ENCODE results near the gene MEGF10. TPM values are rescaled to one million over a fixed set of nuclear protein-coding genes. Genes with fewer than 3 reads are reported as not detected.
"Not testable (repeated sequence)": the region's sequence is repeated elsewhere in the genome, so short reads cannot be mapped to it uniquely, and the experiment has no call there.

The MEGF10 gene
- polyA plus RNA-seq (2013, experiment 1 of 2) = 11.3 TPM
- polyA plus RNA-seq (2013, experiment 2 of 2) = 9.2 TPM

DNA sequence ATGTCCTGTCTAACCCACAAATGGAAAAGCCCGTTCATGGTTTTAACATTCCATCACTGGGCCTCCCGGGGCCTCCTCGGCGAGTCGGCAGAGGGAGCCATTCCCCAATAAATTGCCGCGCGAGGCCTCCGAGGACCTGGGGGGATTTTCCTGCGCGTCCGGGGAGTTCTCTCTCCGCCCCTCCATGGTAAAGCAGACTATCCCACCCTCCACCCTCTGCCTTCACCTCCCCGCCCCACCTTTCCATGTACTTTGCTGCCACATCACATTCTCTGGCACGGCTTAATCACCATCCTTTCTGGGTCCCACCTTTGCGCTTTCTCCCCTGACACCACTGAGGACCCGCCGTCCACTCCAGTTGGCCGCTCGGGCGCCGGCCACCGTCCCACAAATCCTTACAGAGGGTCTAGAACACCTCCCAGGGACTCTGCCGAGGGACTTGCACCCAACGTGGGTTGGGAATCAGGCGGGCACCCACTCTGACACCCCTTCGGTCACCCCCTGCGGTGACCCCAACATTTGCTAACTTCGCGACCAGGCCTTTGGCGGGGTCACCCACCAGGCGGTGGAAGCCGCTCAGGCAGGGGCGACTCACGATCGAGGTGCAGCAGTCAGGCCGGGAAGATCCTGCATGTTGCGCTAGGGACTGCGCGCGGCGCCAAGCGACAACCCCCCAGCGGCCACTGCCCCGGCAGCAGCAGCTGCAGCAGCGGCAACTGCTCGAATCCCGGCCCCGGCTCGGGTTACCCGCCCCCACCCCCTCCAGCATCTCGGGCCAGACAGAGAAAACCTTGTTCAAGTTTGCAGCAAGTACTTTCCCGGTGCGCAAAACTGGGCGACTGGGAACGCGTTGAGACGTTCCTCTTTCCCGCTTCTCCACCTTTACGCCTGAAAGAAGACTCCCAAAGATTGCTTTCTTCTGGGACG is at the start of gene MEGF10:
TSS of gene MEGF10 (plus strand) at position 778 of the 927 bp plus-strand sequence. CDS start 40,513 bp downstream, outside the sequence.
- peaks cover 18% of the 10 kb centered on the region; the same call in 1 of the 2 replicates for H3K27me3 ChIP-seq (ENCODE audit: insufficient read depth, low read length)
- no peaks in the 10 kb centered on the region for H3K36me3 ChIP-seq (ENCODE audit: insufficient read depth, low read length)
- 1% methylated on average over 61 of the region's 61 CpGs for WGBS
- H3K9ac ChIP-seq (ENCODE audit: low read depth, low read length) = peak within 1 kb of the TSS; percentile 66
- H3K27ac ChIP-seq (ENCODE audit: low read depth, low read length) = peak within 1 kb of the TSS; percentile 50; the same call in 1 of the 2 replicates
- H3K4me1 ChIP-seq (ENCODE audit: insufficient read depth, low read length) = peaks cover 30% of the 10 kb centered on the region
- peaks cover 13% of the 10 kb centered on the region for H3K9me3 ChIP-seq (ENCODE audit: insufficient read depth, low read depth, low read length)
- peak within 1 kb of the TSS; percentile 73 for H3K4me3 ChIP-seq (ENCODE audit: low read length)

GRCh38 chr5:127243011-127243410 is 47.6 kb upstream of the MEGF10 start:
- H3K27ac ChIP-seq (ENCODE audit: low read depth, low read length) = no peak overlapping the region
- no peak overlapping the region for H3K4me3 ChIP-seq (ENCODE audit: low read length)
- H3K27me3 ChIP-seq (ENCODE audit: insufficient read depth, low read length) = no peaks in the 10 kb centered on the region
- H3K9me3 ChIP-seq (ENCODE audit: insufficient read depth, low read depth, low read length) = peaks cover 6% of the 10 kb centered on the region; the same call in 1 of the 2 replicates
- H3K36me3 ChIP-seq (ENCODE audit: insufficient read depth, low read length) = no peaks in the 10 kb centered on the region
- H3K9ac ChIP-seq (ENCODE audit: low read depth, low read length) = no peak overlapping the region
- 97% methylated on average over 1 of the region's 1 CpG for WGBS
- H3K4me1 ChIP-seq (ENCODE audit: insufficient read depth, low read length) = peaks cover 4% of the 10 kb centered on the region; the same call in 1 of the 2 replicates

DNA sequence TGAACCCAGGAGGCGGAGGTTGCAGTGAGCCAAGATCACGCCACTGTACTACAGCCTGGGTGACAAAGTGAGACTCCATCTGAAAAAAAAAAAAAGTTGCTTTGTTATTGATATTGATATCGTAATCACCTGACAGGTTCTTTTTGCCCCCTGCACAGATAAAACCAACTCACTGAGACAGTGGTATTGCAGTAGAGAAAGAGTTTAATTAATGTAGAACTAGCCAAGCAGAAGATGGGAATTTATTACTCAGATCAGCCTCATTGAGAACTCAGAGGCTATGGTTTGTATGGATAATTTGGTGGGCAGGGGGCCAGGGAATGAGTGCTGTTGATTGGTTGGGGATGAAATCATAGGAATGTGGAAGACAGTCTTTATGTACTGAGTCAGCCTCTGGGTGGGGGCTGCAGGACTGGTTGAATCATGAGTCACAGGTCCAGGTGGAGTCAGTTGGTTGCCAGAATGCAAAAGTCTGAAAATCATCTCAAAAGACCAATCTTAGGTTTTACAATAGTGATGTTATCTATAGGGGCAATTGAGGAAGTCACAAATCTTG is 35.8 kb upstream of the MEGF10 start:
- H3K27ac ChIP-seq (ENCODE audit: low read depth, low read length) = no peak overlapping the region
- H3K4me1 ChIP-seq (ENCODE audit: insufficient read depth, low read length) = peaks cover 18% of the 10 kb centered on the region
- H3K9me3 ChIP-seq (ENCODE audit: insufficient read depth, low read depth, low read length) = peaks cover 16% of the 10 kb centered on the region; the same call in 1 of the 2 replicates
- no peaks in the 10 kb centered on the region for H3K36me3 ChIP-seq (ENCODE audit: insufficient read depth, low read length)
- H3K4me3 ChIP-seq (ENCODE audit: low read length) = no peak overlapping the region
- H3K9ac ChIP-seq (ENCODE audit: low read depth, low read length) = no peak overlapping the region
- H3K27me3 ChIP-seq (ENCODE audit: insufficient read depth, low read length) = no peaks in the 10 kb centered on the region
- WGBS = 96% methylated on average over 3 of the region's 3 CpGs

GRCh38 chr5:127256886-127257597 is 33.6 kb upstream of the MEGF10 start:
- WGBS = 68% methylated on average over 2 of the region's 2 CpGs
- H3K4me1 ChIP-seq (ENCODE audit: insufficient read depth, low read length) = peaks cover 18% of the 10 kb centered on the region
- no peaks in the 10 kb centered on the region for H3K36me3 ChIP-seq (ENCODE audit: insufficient read depth, low read length)
- peak overlapping the region; percentile 94; the same call in 1 of the 2 replicates for H3K27ac ChIP-seq (ENCODE audit: low read depth, low read length)
- H3K9ac ChIP-seq (ENCODE audit: low read depth, low read length) = no peak overlapping the region
- no peaks in the 10 kb centered on the region for H3K27me3 ChIP-seq (ENCODE audit: insufficient read depth, low read length)
- H3K4me3 ChIP-seq (ENCODE audit: low read length) = no peak overlapping the region
- peaks cover 16% of the 10 kb centered on the region; the same call in 1 of the 2 replicates for H3K9me3 ChIP-seq (ENCODE audit: insufficient read depth, low read depth, low read length)

GRCh38 chr5:127260686-127261085 is 29.9 kb upstream of the MEGF10 start:
- H3K27me3 ChIP-seq (ENCODE audit: insufficient read depth, low read length) = no peaks in the 10 kb centered on the region
- WGBS = 93% methylated on average over 3 of the region's 3 CpGs
- H3K4me3 ChIP-seq (ENCODE audit: low read length) = no peak overlapping the region
- peaks cover 1% of the 10 kb centered on the region; the same call in 1 of the 2 replicates for H3K9me3 ChIP-seq (ENCODE audit: insufficient read depth, low read depth, low read length)
- H3K36me3 ChIP-seq (ENCODE audit: insufficient read depth, low read length) = no peaks in the 10 kb centered on the region
- no peak overlapping the region for H3K27ac ChIP-seq (ENCODE audit: low read depth, low read length)
- H3K9ac ChIP-seq (ENCODE audit: low read depth, low read length) = no peak overlapping the region
- peaks cover 18% of the 10 kb centered on the region for H3K4me1 ChIP-seq (ENCODE audit: insufficient read depth, low read length)

DNA sequence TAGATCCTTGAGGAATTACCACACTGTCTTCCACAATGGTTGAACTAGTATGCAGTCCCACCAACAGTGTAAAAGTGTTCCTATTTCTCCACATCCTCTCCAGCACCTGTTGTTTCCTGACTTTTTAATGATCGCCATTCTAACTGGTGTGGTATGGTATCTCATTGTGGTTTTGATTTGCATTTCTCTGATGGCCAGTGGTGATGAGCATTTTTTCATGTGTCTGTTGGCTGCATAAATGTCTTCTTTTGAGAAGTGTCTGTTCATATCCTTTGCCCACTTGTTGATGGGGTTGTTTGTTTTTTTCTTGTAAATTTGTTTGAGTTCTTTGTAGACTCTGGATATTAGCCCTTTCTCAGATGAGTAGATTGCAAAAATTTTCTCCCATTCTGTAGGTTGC is 25.1 kb upstream of the MEGF10 start:
- not testable (repeated sequence) for H3K27me3 ChIP-seq (ENCODE audit: insufficient read depth, low read length); H3K4me1 ChIP-seq (ENCODE audit: insufficient read depth, low read length); H3K27ac ChIP-seq (ENCODE audit: low read depth, low read length); H3K36me3 ChIP-seq (ENCODE audit: insufficient read depth, low read length); H3K4me3 ChIP-seq (ENCODE audit: low read length); H3K9ac ChIP-seq (ENCODE audit: low read depth, low read length); H3K9me3 ChIP-seq (ENCODE audit: insufficient read depth, low read depth, low read length)
- WGBS = no CpG with 5 or more reads among the region's 1 CpG

DNA sequence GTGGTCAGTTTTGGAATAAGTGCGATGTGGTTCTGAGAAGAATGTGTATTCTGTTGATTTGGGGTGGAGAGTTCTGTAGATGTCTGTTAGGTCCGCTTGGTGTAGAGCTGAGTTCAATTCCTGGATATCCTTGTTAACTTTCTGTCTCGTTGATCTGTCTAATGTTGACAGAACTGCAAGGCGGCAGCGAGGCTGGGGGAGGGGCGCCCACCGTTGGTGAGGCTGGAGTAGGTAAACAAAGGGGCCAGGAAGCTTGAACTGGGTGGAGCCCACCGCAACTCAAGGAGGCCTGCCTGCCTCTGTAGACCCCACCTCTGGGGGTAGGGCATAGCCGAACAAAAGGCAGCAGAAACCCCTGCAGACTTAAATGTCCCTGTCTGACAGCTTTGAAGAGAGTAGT is 22.3 kb upstream of the MEGF10 start:
- not testable (repeated sequence) for H3K9me3 ChIP-seq (ENCODE audit: insufficient read depth, low read depth, low read length); H3K4me3 ChIP-seq (ENCODE audit: low read length); H3K27ac ChIP-seq (ENCODE audit: low read depth, low read length); H3K4me1 ChIP-seq (ENCODE audit: insufficient read depth, low read length); H3K36me3 ChIP-seq (ENCODE audit: insufficient read depth, low read length); H3K9ac ChIP-seq (ENCODE audit: low read depth, low read length); H3K27me3 ChIP-seq (ENCODE audit: insufficient read depth, low read length)
- WGBS = 58% methylated on average over 9 of the region's 9 CpGs

- not testable (repeated sequence) for H3K9me3 ChIP-seq (ENCODE audit: insufficient read depth, low read depth, low read length); H3K4me1 ChIP-seq (ENCODE audit: insufficient read depth, low read length); H3K36me3 ChIP-seq (ENCODE audit: insufficient read depth, low read length); H3K9ac ChIP-seq (ENCODE audit: low read depth, low read length); H3K27me3 ChIP-seq (ENCODE audit: insufficient read depth, low read length); H3K4me3 ChIP-seq (ENCODE audit: low read length); H3K27ac ChIP-seq (ENCODE audit: low read depth, low read length)
- WGBS = 94% methylated on average over 4 of the region's 4 CpGs
These were observed 19.9 kb upstream of the MEGF10 start for GRCh38 chr5:127270713-127271112.

DNA sequence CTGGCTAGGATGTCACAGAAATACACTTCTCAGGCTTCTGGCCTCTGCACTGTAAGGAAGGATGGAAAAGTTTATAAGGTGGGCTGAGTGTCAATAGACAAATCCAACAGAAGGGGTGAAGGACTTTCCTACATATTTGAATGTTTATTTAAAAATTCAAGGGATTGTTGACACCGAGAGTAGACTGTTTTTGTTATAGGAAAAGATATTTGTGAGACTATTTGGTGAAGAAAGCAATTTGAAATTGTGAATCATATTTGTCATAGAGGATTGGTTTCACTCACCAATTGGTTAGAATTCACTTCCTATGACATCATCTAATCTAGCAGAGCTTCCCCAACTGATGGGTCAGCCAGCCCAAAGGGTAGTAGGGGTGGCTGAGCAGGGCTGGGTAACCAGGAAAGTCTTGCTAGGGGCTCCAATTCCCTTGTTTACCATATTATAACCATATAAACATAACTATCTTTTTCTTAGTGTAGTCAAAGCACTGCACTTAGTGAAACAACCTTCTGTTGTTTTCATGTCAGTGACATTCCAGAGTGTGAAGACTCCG is 14.9 kb upstream of the MEGF10 start:
- no peak overlapping the region for H3K27ac ChIP-seq (ENCODE audit: low read depth, low read length)
- 93% methylated on average over 2 of the region's 2 CpGs for WGBS

DNA sequence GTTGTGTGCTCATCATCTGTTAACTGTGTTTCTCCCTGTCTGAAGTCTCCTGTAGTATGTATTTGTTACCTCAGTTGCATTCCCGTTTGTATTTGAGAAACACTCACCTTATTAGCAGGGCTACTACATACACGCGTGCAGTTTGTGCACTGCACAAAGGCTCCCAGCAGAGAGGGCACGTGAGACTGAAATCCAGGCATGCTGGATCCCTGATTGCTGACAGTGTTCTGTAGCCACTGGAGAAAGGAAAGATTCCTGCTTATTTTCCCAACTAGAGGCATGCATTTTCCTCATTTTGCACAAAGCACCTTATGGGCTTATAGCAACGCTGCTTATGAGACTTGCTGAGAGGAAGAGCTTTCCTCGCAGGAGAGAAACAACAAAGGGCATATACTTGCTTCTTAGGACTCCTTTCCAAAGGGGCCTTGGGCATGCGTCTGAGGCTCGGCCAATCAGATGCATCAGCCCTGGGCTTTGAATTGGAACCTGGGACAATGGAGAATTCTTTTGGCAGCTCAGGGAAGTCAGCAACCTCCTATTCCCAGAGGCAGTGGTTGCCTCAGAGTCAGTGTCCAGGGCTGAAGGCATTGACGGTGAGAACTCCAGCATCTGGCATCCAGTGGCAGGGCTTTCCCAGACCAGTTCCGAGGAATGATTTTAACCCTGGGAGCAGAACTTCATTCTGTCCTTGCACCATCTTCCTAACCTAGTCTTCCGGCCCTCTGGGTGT is 9.9 kb upstream of the MEGF10 start:
- no peaks in the 10 kb centered on the region for H3K9me3 ChIP-seq (ENCODE audit: insufficient read depth, low read depth, low read length)
- no peaks in the 10 kb centered on the region for H3K36me3 ChIP-seq (ENCODE audit: insufficient read depth, low read length)
- no peaks in the 10 kb centered on the region for H3K27me3 ChIP-seq (ENCODE audit: insufficient read depth, low read length)
- no peak overlapping the region for H3K9ac ChIP-seq (ENCODE audit: low read depth, low read length)
- no peak overlapping the region for H3K4me3 ChIP-seq (ENCODE audit: low read length)
- WGBS = 85% methylated on average over 11 of the region's 11 CpGs
- H3K4me1 ChIP-seq (ENCODE audit: insufficient read depth, low read length) = no peaks in the 10 kb centered on the region
- no peak overlapping the region for H3K27ac ChIP-seq (ENCODE audit: low read depth, low read length)

More for the DNA sequence above, 14.9 kb upstream of the MEGF10 start:
- no peak overlapping the region for H3K4me3 ChIP-seq (ENCODE audit: low read length)
- no peak overlapping the region for H3K9ac ChIP-seq (ENCODE audit: low read depth, low read length)
- no peaks in the 10 kb centered on the region for H3K27me3 ChIP-seq (ENCODE audit: insufficient read depth, low read length)
- H3K36me3 ChIP-seq (ENCODE audit: insufficient read depth, low read length) = no peaks in the 10 kb centered on the region
- peaks cover 4% of the 10 kb centered on the region; the same call in 1 of the 2 replicates for H3K9me3 ChIP-seq (ENCODE audit: insufficient read depth, low read depth, low read length)
- H3K4me1 ChIP-seq (ENCODE audit: insufficient read depth, low read length) = no peaks in the 10 kb centered on the region
